PFSK-1 (cell line): ENCODE data around the gene CCZ1. TPM values are rescaled to one million over a fixed set of nuclear protein-coding genes. Genes with fewer than 3 reads are reported as not detected.

Experiments
- FOXP2 ChIP-seq: optimal IDR thresholded peaks from 2 replicates; pipeline ENCODE3; 2011; ENCODE audit warnings: borderline replicate concordance, control low read depth, inconsistent platforms; ENCODE audit not compliant: insufficient read depth; ENCODE audit errors: extremely low read length, extremely low read depth
- POLR2AphosphoS5 ChIP-seq: IDR thresholded peaks from 2 replicates; pipeline ENCODE4 v1.6.1; 2012; ENCODE audit warnings: low read depth, mild to moderate bottlenecking, control low read depth, low read length, moderate library complexity
- REST ChIP-seq, 2 experiments: IDR thresholded peaks; 2 replicates each; pipeline versions ENCODE4 v1.6.1 to v1.8.0; 2011 to 2012; ENCODE audit warnings: low read depth in 2 of 2, low read length in 2 of 2, control low read depth in 1 of 2, inconsistent platforms in 1 of 2, mild to moderate bottlenecking in 1 of 2, moderate library complexity in 1 of 2; ENCODE audit not compliant: insufficient read depth in 1 of 2
- SIN3A ChIP-seq: IDR thresholded peaks from 2 replicates; pipeline ENCODE4 v1.6.1; 2012; ENCODE audit warnings: mild to moderate bottlenecking, low read length, moderate library complexity, borderline replicate concordance; ENCODE audit not compliant: insufficient read depth
- TAF1 ChIP-seq: IDR thresholded peaks from 2 replicates; pipeline ENCODE4 v1.6.1; 2012; ENCODE audit warnings: low read length, control low read depth, borderline replicate concordance; ENCODE audit not compliant: insufficient read depth
- polyA plus RNA-seq: library from polyadenylated mRNA; unstranded; fragments of >200 nt; gene quantifications from one replicate; pipeline ENCODE4 v1.2.1, GENCODE V29; 2012; ENCODE audit warnings: low read depth, missing spikeins; ENCODE audit not compliant: insufficient read length

CCZ1 gene
- polyA plus RNA-seq: 48.6 TPM

GRCh38 chr7:5898480-5899224 lies at the start of gene CCZ1:
Gene CCZ1, plus strand, starts transcription at chr7:5898733. Its CDS starts 67 bp downstream, at chr7:5898800.
- 0 out of 2 replicates have a peak, but pooled peaks have one; percentile 29 for TF ChIP-seq POLR2AphosphoS5

- TF ChIP-seq FOXP2: no peak
- no peak for TF ChIP-seq TAF1
- no peak for TF ChIP-seq POLR2AphosphoS5
- TF ChIP-seq REST (IDR thresholded peaks at IDR 0.05; ENCODE audit: insufficient read depth in 1 of 2, low read depth in 2 of 2, low read length in 2 of 2): no peak
These were observed 47.6 kb upstream of the CCZ1 start for GRCh38 chr7:5850944-5851343.

- no peak for TF ChIP-seq TAF1
- no peak for TF ChIP-seq FOXP2
- TF ChIP-seq SIN3A: no peak
These were observed 43.8 kb upstream of the CCZ1 start for GRCh38 chr7:5854738-5855137.

GRCh38 chr7:5867060-5867459 lies 31.5 kb upstream of the CCZ1 start:
- TF ChIP-seq SIN3A: no peak
- TF ChIP-seq POLR2AphosphoS5: no peak
- no peak for TF ChIP-seq TAF1
- TF ChIP-seq REST (IDR thresholded peaks at IDR 0.05; ENCODE audit: insufficient read depth in 1 of 2, low read depth in 2 of 2, low read length in 2 of 2): no peak
- TF ChIP-seq FOXP2: no peak

GRCh38 chr7:5869691-5870090 lies 28.8 kb upstream of the CCZ1 start:
- TF ChIP-seq POLR2AphosphoS5: no peak
- TF ChIP-seq REST (IDR thresholded peaks at IDR 0.05; ENCODE audit: insufficient read depth in 1 of 2, low read depth in 2 of 2, low read length in 2 of 2): no peak
- TF ChIP-seq TAF1: no peak
- TF ChIP-seq FOXP2: no peak
- TF ChIP-seq SIN3A: no peak

- TF ChIP-seq FOXP2: no peak
- no peak for TF ChIP-seq TAF1
- TF ChIP-seq REST (IDR thresholded peaks at IDR 0.05; ENCODE audit: insufficient read depth in 1 of 2, low read depth in 2 of 2, low read length in 2 of 2): no peak
- no peak for TF ChIP-seq SIN3A
- no peak for TF ChIP-seq POLR2AphosphoS5
These were observed 28.2 kb upstream of the CCZ1 start for GRCh38 chr7:5870311-5870710.
